Activated B cell treated with CpG ODN at 0.5 μM for 24 hours (primary cell): Measurements from ENCODE around the gene TRPM5. TPM values are rescaled to one million over a fixed set of nuclear protein-coding genes. Genes with fewer than 3 reads are reported as not detected.

Source experiments
- ATAC-seq: fragments of 200-7000 bp; cut with Tn5 transposase; one replicate; pipeline ENCODE4 v1.10.0; 2021; ENCODE audit warnings: low read depth, mild to moderate bottlenecking, moderate library complexity
- CTCF ChIA-PET: fragments of 350-600 bp; sonication (Branson Sonifier 250); formaldehyde crosslinking; loops from one replicate; lab custom pipeline; 2021; ENCODE audit warnings: antibody characterized with exemption; lab: Charles Lee
- POLR2A ChIA-PET: fragments of 350-600 bp; sonication (Branson Sonifier 250); formaldehyde crosslinking; loops from one replicate; lab custom pipeline; 2021; ENCODE audit warnings: antibody characterized with exemption; lab: Charles Lee
- DNase-seq: peaks from one replicate; pipeline ENCODE4 v3.0.0; 2022
- H3K27ac Mint-ChIP-seq: one replicate; pipeline ENCODE4 v1.8.0; 2020; ENCODE audit warnings: mixed read lengths
- H3K27me3 Mint-ChIP-seq: one replicate; pipeline ENCODE4 v1.8.0; 2021; ENCODE audit warnings: mixed read lengths
- H3K36me3 Mint-ChIP-seq: one replicate; pipeline ENCODE4 v1.8.0; 2021; ENCODE audit warnings: low read depth, mixed read lengths
- H3K4me1 Mint-ChIP-seq: one replicate; pipeline ENCODE4 v1.8.0; 2021; ENCODE audit warnings: mixed read lengths
- H3K4me3 Mint-ChIP-seq: one replicate; pipeline ENCODE4 v1.8.0; 2020; ENCODE audit warnings: mild to moderate bottlenecking, mixed read lengths
- H3K9me3 Mint-ChIP-seq: one replicate; pipeline ENCODE4 v1.8.0; 2020; ENCODE audit warnings: mixed read lengths
- intact Hi-C: fragments of 100-400 bp; cut with micrococcal nuclease; formaldehyde crosslinking; loops from one replicate; pipeline ENCODE4 v1.15.1; 2024
- total RNA-seq: library from RNA; stranded (reverse); gene quantifications from 2 replicates; pipeline ENCODE4 v1.2.3, GENCODE V29; 2022
- TF ChIP-seq, protein P1 (sequence below): fragments of 200-600 bp; IDR thresholded peaks from one replicate; pipeline ENCODE4 v1.8.0; 2022; ENCODE audit warnings: antibody characterized with exemption, mild to moderate bottlenecking

TRPM5 gene
- total RNA-seq, 1 donor from 2014 or later: not detected

DNA sequence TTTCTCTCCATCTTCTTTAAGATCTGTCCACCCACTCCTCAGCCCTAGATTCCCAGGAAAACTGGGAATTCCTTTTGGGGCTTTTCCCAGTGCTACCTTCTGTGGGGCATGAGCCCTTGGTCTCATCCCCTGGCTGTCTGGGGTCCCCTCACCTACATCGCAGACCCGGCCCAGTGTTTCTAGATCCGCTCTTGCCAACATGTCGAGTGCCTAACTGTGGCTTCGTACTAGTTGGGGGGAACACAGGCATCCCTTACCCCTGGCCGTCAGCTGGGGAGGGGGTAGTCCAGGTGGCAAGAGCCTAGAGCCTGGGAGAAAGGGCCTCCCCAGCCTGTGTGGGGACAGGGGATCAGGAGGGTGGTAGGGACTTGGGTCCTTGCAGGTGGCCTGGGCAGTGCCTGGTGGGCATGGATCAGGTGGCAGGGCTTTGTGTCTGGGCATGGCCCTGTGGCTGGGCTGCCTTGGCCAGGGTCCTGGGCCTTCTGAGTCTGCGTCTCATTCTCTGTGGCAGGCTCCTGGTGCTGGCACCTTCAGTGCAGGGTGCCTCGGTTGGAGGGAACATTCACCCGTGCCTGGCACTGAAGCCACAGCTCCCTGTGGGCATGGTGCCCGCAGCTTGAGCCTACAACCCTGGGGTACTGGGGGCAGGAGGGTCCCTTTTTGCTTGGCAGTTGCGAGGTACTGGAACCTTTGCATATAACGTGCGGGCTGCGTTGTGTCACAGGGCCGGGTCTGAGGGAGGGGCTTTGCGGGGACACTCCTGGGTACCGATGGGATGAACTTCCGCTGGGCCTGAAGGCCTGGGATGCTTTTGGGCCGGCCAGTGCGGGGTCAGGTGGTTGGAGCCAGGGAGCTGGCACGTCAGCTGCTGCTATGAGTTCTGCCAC lies 4.6 kb upstream of the TRPM5 start:
- TF ChIP-seq, protein P1, sequence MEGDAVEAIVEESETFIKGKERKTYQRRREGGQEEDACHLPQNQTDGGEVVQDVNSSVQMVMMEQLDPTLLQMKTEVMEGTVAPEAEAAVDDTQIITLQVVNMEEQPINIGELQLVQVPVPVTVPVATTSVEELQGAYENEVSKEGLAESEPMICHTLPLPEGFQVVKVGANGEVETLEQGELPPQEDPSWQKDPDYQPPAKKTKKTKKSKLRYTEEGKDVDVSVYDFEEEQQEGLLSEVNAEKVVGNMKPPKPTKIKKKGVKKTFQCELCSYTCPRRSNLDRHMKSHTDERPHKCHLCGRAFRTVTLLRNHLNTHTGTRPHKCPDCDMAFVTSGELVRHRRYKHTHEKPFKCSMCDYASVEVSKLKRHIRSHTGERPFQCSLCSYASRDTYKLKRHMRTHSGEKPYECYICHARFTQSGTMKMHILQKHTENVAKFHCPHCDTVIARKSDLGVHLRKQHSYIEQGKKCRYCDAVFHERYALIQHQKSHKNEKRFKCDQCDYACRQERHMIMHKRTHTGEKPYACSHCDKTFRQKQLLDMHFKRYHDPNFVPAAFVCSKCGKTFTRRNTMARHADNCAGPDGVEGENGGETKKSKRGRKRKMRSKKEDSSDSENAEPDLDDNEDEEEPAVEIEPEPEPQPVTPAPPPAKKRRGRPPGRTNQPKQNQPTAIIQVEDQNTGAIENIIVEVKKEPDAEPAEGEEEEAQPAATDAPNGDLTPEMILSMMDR: no peak
- DNase-seq (no peak), ATAC-seq (no peak)
- no peaks in the 10 kb centered on the region for H3K9me3 Mint-ChIP-seq
- H3K4me3 Mint-ChIP-seq: no peak overlapping the region
- intact Hi-C loops: loop anchor here (10.0 kb wide), 1 partner anchor 546 kb away; the partner anchor contains the start of gene NAP1L4
- H3K4me1 Mint-ChIP-seq: peaks cover 38% of the 10 kb centered on the region
- H3K36me3 Mint-ChIP-seq: peaks cover 12% of the 10 kb centered on the region
- H3K27ac Mint-ChIP-seq: no peak overlapping the region
- ChIA-PET POLR2A (no interaction called here), CTCF (no interaction called here)
- no peaks in the 10 kb centered on the region for H3K27me3 Mint-ChIP-seq

DNA sequence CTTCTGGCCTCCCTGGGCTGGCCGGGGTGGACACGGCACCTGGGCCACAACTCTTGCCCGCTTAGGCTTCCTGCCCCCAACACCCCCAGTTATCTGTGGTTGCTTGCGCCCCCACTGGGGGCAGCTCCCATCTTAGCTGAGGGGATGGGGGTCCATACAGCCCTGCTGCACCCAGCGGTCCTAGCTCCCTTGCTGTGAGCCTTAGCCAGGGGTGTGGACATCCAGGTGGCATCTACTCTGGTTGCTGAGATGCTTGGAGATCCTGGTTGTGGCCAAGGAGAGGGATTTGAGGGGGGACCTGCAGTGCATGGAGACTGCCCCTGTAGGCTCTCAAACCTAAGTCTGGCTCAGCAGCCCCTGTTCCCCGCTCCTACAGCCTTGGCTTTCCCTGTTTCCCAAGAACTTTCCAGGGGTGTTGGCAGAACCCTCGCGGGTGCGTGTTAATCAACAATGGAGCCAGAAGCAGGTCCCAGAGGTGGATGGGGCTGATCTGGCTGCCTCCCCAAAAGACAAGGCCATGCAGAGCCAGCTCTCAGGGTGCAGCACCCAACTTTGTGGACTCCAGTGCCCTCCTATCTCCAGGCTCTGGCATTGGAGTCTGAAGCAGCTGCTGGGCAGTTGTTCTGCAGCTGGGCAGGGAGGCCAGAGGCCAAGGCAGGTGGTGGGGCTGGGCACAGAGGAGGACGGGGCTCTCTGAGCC lies 3.8 kb upstream of the TRPM5 start:
- CTCF ChIA-PET: interaction anchor here (0.9 kb wide), 1 partner anchor 143 kb away, joined by 3 read pairs; no protein-coding TSS in a partner anchor
- DNase-seq: no peak
- intact Hi-C loops: loop anchor here (1.0 to 10.0 kb wide), 3 partner anchors 15 to 547 kb away; partner anchors contain the start of gene NAP1L4
- Mint-ChIP-seq H3K27ac (no peak overlapping the region), H3K9me3 (no peaks in the 10 kb centered on the region), H3K36me3 (peaks cover 10% of the 10 kb centered on the region), H3K27me3 (no peaks in the 10 kb centered on the region), H3K4me3 (no peak overlapping the region), H3K4me1 (peaks cover 41% of the 10 kb centered on the region)
- ATAC-seq: no peak
- POLR2A ChIA-PET: no interaction called here
- TF ChIP-seq, protein P1: no peak

DNA sequence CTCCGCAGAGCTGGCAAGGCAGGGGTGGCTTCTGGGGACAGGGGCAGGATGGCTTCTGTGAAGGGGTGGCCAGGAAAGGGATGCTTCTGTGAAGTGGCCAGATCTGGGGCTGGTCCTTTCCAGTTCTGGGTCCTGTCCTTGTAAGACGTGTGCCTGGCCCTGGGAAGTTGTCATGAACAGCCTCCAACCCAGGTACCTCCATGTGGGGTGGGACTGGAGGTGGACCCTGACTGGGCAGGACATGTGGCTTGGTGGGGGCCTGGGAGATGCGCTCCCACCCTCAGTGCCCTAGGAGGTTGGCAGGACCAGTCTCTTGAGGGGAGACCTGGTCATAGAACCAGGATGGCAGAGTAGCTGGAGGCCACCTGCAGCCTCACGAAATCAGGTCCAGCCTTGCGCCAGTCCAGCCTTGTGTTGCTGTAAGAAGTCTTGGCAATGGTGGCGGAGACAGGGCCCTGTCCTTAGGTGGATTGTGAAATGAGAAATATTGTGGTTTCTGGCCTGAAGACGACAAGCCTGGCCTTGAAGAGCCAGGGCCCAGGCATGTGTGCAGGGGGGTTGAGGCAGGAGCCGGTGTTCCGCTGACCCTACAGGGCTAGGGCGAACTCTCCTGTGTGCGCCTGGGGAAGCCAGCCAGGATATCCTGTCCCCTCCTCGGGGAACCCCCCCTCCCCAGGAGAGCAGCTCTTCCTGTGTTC lies 3.1 kb upstream of the TRPM5 start:
- ChIA-PET POLR2A (interaction anchor here (0.7 kb wide), 1 partner anchor 35 kb away, joined by 3 read pairs; no protein-coding TSS in a partner anchor), CTCF (interaction anchor here (0.9 kb wide), 1 partner anchor 143 kb away, joined by 3 read pairs; no protein-coding TSS in a partner anchor)
- peaks cover 3% of the 10 kb centered on the region for H3K36me3 Mint-ChIP-seq
- H3K4me3 Mint-ChIP-seq: peak overlapping the region; percentile 75
- no peak for DNase-seq
- intact Hi-C loops: loop anchor here (1.0 to 10.0 kb wide), 3 partner anchors 15 to 547 kb away; partner anchors contain the start of gene NAP1L4
- ATAC-seq: no peak
- peak overlapping the region; percentile 72 for H3K27ac Mint-ChIP-seq
- H3K4me1 Mint-ChIP-seq: peaks cover 41% of the 10 kb centered on the region
- H3K27me3 Mint-ChIP-seq: no peaks in the 10 kb centered on the region
- no peaks in the 10 kb centered on the region for H3K9me3 Mint-ChIP-seq
- TF ChIP-seq, protein P1: no peak

DNA sequence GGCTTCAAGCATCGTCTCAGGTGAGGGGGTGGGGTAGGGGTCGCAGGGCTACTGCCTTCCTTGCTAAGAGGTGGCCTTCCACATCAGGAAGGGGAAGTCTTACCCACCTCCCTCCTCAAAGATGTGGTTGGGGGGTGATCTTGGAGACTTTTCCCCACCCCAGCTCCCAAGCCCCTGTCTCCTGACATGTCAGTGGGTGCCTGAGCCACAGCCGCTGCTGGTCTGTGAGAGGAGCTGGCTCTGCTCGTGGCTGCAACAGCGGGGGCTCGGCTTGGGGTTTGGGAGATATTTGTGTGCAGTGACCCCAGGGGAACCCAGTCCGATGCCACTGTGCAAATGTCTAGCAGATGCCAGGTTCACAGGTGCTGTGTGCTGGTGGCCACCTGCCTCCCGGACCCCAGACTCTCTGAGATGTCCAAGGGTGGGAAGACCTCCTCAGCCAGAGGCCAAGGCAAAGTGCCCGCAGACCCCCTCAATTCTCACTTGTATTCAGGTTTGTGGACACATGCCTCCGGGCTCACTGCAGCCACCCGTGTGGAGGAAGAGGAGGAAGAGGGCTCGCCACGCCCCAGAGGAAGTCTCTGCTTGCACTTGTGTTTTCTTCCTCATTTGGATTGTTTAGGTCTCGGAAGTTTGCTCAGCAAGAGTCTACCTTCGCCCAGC lies 2.4 kb upstream of the TRPM5 start:
- Mint-ChIP-seq H3K27me3 (no peaks in the 10 kb centered on the region), H3K4me1 (peaks cover 41% of the 10 kb centered on the region), H3K27ac (peak overlapping the region; percentile 72), H3K9me3 (no peaks in the 10 kb centered on the region), H3K36me3 (peaks cover 3% of the 10 kb centered on the region), H3K4me3 (peak overlapping the region; percentile 75)
- intact Hi-C loops: loop anchor here (1.0 to 10.0 kb wide), 3 partner anchors 16 to 548 kb away; partner anchors contain the start of gene NAP1L4
- ATAC-seq (no peak), DNase-seq (peak; percentile 26)
- ChIA-PET CTCF (interaction anchor here (0.9 kb wide), 1 partner anchor 142 kb away, joined by 3 read pairs; no protein-coding TSS in a partner anchor), POLR2A (interaction anchor here (0.7 to 1.1 kb wide), 2 partner anchors 36 to 46 kb away, joined by 3 read pairs; partner anchors contain the start of gene TSSC4)
- TF ChIP-seq, protein P1: no peak
